ENCODE data around the gene RAPGEF1.

- TF ChIP-seq CTCF (IDR thresholded peaks at IDR 0.05; ENCODE audit: low read length) (no peak), EZH2phosphoT487 (IDR thresholded peaks at IDR 0.05; ENCODE audit: low read length) (no peak), EZH2 (optimal IDR thresholded peaks at IDR 0.05; ENCODE audit: low read depth, low read length) (no peak)
Measured at GRCh38 chr9:131723632-131724031, 16.2 kb downstream of the RAPGEF1 start.
